Measurements from ENCODE around the gene PARP15.

PARP15 gene

DNA sequence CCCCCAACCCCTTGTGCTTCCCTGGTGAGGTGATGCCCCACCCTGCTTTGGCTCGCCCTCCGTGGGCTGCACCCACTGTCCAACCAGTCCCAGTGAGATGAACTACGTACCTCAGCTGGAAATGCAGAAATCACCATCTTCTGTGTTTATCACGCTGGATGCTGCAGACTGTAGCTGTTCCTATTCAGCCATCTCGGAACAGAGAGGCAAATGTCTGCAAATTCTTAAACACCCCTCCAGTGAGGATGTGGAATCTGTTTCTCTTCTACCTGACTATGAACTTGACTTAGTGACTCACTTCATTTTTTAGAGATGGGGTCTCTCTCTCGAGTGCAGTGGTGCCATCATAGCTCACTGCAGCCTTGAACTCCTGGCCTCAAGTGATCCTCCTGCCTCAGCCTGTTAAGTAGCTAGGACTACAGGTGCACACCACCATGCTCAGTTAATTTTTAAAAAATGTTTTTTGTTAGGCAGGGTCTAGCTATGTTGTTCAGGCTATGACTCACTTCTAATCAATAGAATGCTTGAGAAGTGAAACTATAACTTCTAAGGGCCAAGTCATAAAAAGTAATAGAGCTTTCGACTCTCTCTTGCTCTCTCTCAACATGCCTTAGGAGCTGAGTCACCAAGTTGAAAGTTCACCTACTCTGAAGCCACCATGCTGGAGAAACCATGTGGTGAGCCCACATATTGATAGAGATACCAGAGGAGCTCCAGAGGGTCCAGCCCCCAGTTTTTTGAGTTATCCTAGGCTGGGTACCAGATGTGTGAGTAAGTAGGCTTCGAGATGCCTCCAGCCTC is 91.7 kb downstream of the PARP15 start:
- no peaks in the 10 kb centered on the region for H3K9me3 ChIP-seq (ENCODE audit: control insufficient read depth, low read length)
- no peak overlapping the region for H3K27ac ChIP-seq
- H2AFZ ChIP-seq, result no peak overlapping the region
- no peaks in the 10 kb centered on the region for H3K36me3 ChIP-seq (ENCODE audit: control insufficient read depth, insufficient read depth, low read length)
- TF ChIP-seq, protein P1, sequence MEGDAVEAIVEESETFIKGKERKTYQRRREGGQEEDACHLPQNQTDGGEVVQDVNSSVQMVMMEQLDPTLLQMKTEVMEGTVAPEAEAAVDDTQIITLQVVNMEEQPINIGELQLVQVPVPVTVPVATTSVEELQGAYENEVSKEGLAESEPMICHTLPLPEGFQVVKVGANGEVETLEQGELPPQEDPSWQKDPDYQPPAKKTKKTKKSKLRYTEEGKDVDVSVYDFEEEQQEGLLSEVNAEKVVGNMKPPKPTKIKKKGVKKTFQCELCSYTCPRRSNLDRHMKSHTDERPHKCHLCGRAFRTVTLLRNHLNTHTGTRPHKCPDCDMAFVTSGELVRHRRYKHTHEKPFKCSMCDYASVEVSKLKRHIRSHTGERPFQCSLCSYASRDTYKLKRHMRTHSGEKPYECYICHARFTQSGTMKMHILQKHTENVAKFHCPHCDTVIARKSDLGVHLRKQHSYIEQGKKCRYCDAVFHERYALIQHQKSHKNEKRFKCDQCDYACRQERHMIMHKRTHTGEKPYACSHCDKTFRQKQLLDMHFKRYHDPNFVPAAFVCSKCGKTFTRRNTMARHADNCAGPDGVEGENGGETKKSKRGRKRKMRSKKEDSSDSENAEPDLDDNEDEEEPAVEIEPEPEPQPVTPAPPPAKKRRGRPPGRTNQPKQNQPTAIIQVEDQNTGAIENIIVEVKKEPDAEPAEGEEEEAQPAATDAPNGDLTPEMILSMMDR (IDR thresholded peaks at IDR 0.05), result no peak
- H3K27me3 ChIP-seq (ENCODE audit: control insufficient read depth, insufficient read depth, low read length), result no peaks in the 10 kb centered on the region
- H3K9ac ChIP-seq, result no peak overlapping the region
- no peaks in the 10 kb centered on the region for H3K4me1 ChIP-seq
- no peak overlapping the region for H3K4me2 ChIP-seq (ENCODE audit: low read length)
- H3K79me2 ChIP-seq, result no peaks in the 10 kb centered on the region
- no peak overlapping the region for H3K4me3 ChIP-seq (ENCODE audit: low read depth, low read length)

DNA sequence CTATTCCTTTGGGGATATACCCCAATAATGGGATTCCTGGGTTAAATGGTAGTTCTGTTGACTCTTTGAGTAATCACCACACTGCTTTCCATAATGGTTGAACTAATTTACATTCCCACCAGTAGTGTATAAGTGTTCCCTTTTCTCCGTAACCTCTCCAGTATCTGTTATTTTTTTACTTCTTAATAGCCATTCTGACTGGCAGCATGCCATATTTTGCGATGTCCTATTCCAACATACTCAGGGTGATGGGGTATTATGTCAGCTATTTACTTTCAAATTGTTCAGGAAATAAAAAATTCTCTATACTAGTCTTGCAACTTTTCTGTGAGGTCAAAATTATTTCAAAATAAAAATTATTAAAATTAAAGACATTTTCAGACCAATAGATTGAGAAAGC is 94.1 kb downstream of the PARP15 start:
- Histone ChIP-seq H3K4me3 (ENCODE audit: low read depth, low read length) (no peak overlapping the region), H2AFZ (no peak overlapping the region), H3K27ac (no peak overlapping the region), H3K4me1 (no peaks in the 10 kb centered on the region), H3K9me3 (ENCODE audit: control insufficient read depth, low read length) (no peaks in the 10 kb centered on the region), H3K4me2 (ENCODE audit: low read length) (no peak overlapping the region), H3K36me3 (ENCODE audit: control insufficient read depth, insufficient read depth, low read length) (no peaks in the 10 kb centered on the region), H3K9ac (no peak overlapping the region), H3K79me2 (no peaks in the 10 kb centered on the region), H3K27me3 (ENCODE audit: control insufficient read depth, insufficient read depth, low read length) (no peaks in the 10 kb centered on the region)
- TF ChIP-seq, protein P1 (IDR thresholded peaks at IDR 0.05), result no peak

- Histone ChIP-seq H3K27ac (no peak overlapping the region), H3K4me3 (ENCODE audit: low read depth, low read length) (no peak overlapping the region), H3K9me3 (ENCODE audit: control insufficient read depth, low read length) (no peaks in the 10 kb centered on the region), H3K9ac (no peak overlapping the region), H3K4me1 (no peaks in the 10 kb centered on the region), H3K79me2 (no peaks in the 10 kb centered on the region), H3K36me3 (ENCODE audit: control insufficient read depth, insufficient read depth, low read length) (no peaks in the 10 kb centered on the region), H3K27me3 (ENCODE audit: control insufficient read depth, insufficient read depth, low read length) (no peaks in the 10 kb centered on the region), H2AFZ (no peak overlapping the region), H3K4me2 (ENCODE audit: low read length) (no peak overlapping the region)
- TF ChIP-seq, protein P1 (IDR thresholded peaks at IDR 0.05), result no peak
Measured at GRCh38 chr3:122674339-122674738, 96.9 kb downstream of the PARP15 start.

- H3K36me3 ChIP-seq (ENCODE audit: control insufficient read depth, insufficient read depth, low read length), result no peaks in the 10 kb centered on the region
- H3K4me3 ChIP-seq (ENCODE audit: low read depth, low read length), result no peak overlapping the region
- no peak overlapping the region for H3K4me2 ChIP-seq (ENCODE audit: low read length)
- peaks cover 5% of the 10 kb centered on the region for H3K4me1 ChIP-seq
- no peak overlapping the region for H2AFZ ChIP-seq
- no peak overlapping the region for H3K9ac ChIP-seq
- no peak overlapping the region for H3K27ac ChIP-seq
- no peaks in the 10 kb centered on the region for H3K79me2 ChIP-seq
- TF ChIP-seq, protein P1 (IDR thresholded peaks at IDR 0.05), result no peak
- H3K27me3 ChIP-seq (ENCODE audit: control insufficient read depth, insufficient read depth, low read length), result no peaks in the 10 kb centered on the region
- H3K9me3 ChIP-seq (ENCODE audit: control insufficient read depth, low read length), result no peaks in the 10 kb centered on the region
Measured at GRCh38 chr3:122676759-122677158, 99.3 kb downstream of the PARP15 start.

GRCh38 chr3:122677216-122677615 is 99.8 kb downstream of the PARP15 start:
- Histone ChIP-seq H3K79me2 (no peaks in the 10 kb centered on the region), H3K27ac (no peak overlapping the region), H3K27me3 (ENCODE audit: control insufficient read depth, insufficient read depth, low read length) (no peaks in the 10 kb centered on the region), H3K4me2 (ENCODE audit: low read length) (no peak overlapping the region), H3K4me3 (ENCODE audit: low read depth, low read length) (no peak overlapping the region), H3K9me3 (ENCODE audit: control insufficient read depth, low read length) (no peaks in the 10 kb centered on the region), H2AFZ (no peak overlapping the region), H3K9ac (no peak overlapping the region), H3K4me1 (peaks cover 5% of the 10 kb centered on the region), H3K36me3 (ENCODE audit: control insufficient read depth, insufficient read depth, low read length) (no peaks in the 10 kb centered on the region)
- TF ChIP-seq, protein P1 (IDR thresholded peaks at IDR 0.05), result no peak

Measured in parathyroid adenoma (tissue), 2 donors.